Mucosa of rectum (tissue), 2 donors: ENCODE data around the gene HMX1.

ENCODE experiments used
- H3K27ac ChIP-seq, 2 donors: one replicate each; pipeline ENCODE4 v1.7.0; 2013; ENCODE audit warnings: inconsistent platforms in 2 of 2, low read depth in 2 of 2, low read length in 2 of 2
- H3K27me3 ChIP-seq, 2 donors: one replicate each; pipeline ENCODE4 v1.7.0; 2013; ENCODE audit warnings: low read length in 2 of 2; ENCODE audit not compliant: control insufficient read depth in 2 of 2, insufficient read depth in 2 of 2
- H3K36me3 ChIP-seq, 2 donors: one replicate each; pipeline ENCODE4 v1.7.0; 2013; ENCODE audit warnings: low read length in 2 of 2; ENCODE audit not compliant: control insufficient read depth in 2 of 2, insufficient read depth in 2 of 2
- H3K4me1 ChIP-seq, 2 donors: one replicate each; pipeline ENCODE4 v1.7.0; 2013; ENCODE audit warnings: low read length in 2 of 2, mild to moderate bottlenecking in 1 of 2; ENCODE audit not compliant: control insufficient read depth in 2 of 2, insufficient read depth in 2 of 2
- H3K4me3 ChIP-seq, 2 donors: one replicate each; pipeline ENCODE4 v1.7.0; 2013; ENCODE audit warnings: low read length in 2 of 2
- H3K9ac ChIP-seq, 2 donors: one replicate each; pipeline ENCODE4 v1.7.0; 2013; ENCODE audit warnings: low read length in 2 of 2, low read depth in 1 of 2, mild to moderate bottlenecking in 1 of 2
- H3K9me3 ChIP-seq, 2 donors: one replicate each; pipeline ENCODE4 v1.7.0; 2013; ENCODE audit warnings: low read length in 2 of 2; ENCODE audit not compliant: control insufficient read depth in 2 of 2
- donor health status: healthy.
- donor health status: Normal muscosa, but diverticular disease.

HMX1 gene

GRCh38 chr4:8819473-8820177 is 52.0 kb downstream of the HMX1 start:
- Histone ChIP-seq H3K9me3 (no peaks in the 10 kb centered on the region), H3K36me3 (no peaks in the 10 kb centered on the region), H3K4me3 (no peak overlapping the region), H3K27ac (no peak overlapping the region), H3K4me1 (no peaks in the 10 kb centered on the region), H3K27me3 (no peaks in the 10 kb centered on the region), H3K9ac (no peak overlapping the region)

GRCh38 chr4:8819019-8819418 is 52.6 kb downstream of the HMX1 start:
- H3K36me3 ChIP-seq: no peaks in the 10 kb centered on the region
- no peak overlapping the region for H3K27ac ChIP-seq
- no peaks in the 10 kb centered on the region for H3K9me3 ChIP-seq
- no peaks in the 10 kb centered on the region for H3K4me1 ChIP-seq
- no peak overlapping the region for H3K9ac ChIP-seq
- no peaks in the 10 kb centered on the region for H3K27me3 ChIP-seq
- H3K4me3 ChIP-seq: no peak overlapping the region

GRCh38 chr4:8818063-8818881 is 53.4 kb downstream of the HMX1 start:
- Histone ChIP-seq H3K4me3 (no peak overlapping the region), H3K9ac (no peak overlapping the region), H3K36me3 (no peaks in the 10 kb centered on the region), H3K9me3 (no peaks in the 10 kb centered on the region), H3K27ac (no peak overlapping the region), H3K4me1 (no peaks in the 10 kb centered on the region), H3K27me3 (no peaks in the 10 kb centered on the region)

- no peaks in the 10 kb centered on the region for H3K27me3 ChIP-seq
- H3K9me3 ChIP-seq: no peaks in the 10 kb centered on the region
- H3K4me3 ChIP-seq: no peak overlapping the region
- H3K4me1 ChIP-seq: no peaks in the 10 kb centered on the region
- no peak overlapping the region for H3K27ac ChIP-seq
- H3K36me3 ChIP-seq: no peaks in the 10 kb centered on the region
- no peak overlapping the region for H3K9ac ChIP-seq
Measured at GRCh38 chr4:8817813-8818062, 53.9 kb downstream of the HMX1 start.

- H3K36me3 ChIP-seq: no peaks in the 10 kb centered on the region
- no peaks in the 10 kb centered on the region for H3K4me1 ChIP-seq
- H3K4me3 ChIP-seq: no peak overlapping the region
- no peaks in the 10 kb centered on the region for H3K9me3 ChIP-seq
- no peak overlapping the region for H3K9ac ChIP-seq
- H3K27me3 ChIP-seq: no peaks in the 10 kb centered on the region
- H3K27ac ChIP-seq: no peak overlapping the region
Measured at GRCh38 chr4:8817096-8817812, 54.4 kb downstream of the HMX1 start.
